Measurements from ENCODE around the gene ERICH4.
"Not testable (repeated sequence)": the region's sequence is repeated elsewhere in the genome, so short reads cannot be mapped to it uniquely, and the experiment has no call there.

Gene ERICH4, protein sequence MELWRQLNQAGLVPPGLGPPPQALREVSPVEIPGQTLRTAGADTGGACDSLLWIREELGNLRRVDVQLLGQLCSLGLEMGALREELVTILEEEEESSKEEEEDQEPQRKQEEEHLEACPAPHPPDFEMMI

GRCh38 chr19:41442473-41443355 is at the start of gene ERICH4:
Gene ERICH4, plus strand, starts transcription at chr19:41443156. Its CDS starts 14 bp downstream, at chr19:41443170.
- no peak for DNase-seq

DNA sequence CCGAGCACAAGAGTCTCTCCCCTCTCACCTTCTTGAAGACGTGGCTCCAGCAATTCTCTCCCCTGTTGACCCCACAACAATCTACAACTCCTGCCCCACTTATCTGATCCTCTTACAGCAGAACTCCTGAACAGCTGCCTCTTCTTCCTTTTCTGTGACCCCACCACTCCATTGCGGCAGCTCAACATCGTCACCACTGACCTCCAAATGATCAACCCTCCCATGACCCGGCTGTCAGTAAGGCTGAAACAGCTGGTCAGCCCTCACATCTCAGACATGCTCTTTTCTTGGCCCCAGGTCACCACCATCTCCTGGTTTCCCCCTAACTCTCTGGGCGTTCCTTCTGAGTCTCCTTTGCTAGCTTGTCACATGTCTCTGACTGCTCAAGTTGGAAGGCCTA is 47.6 kb upstream of the ERICH4 start:
- DNase-seq, result no peak

- peak; percentile 100 for DNase-seq
Measured at GRCh38 chr19:41397086-41398049, 45.6 kb upstream of the ERICH4 start, which contains the start of the genes BCKDHA and EXOSC5. Gene BCKDHA, plus strand, starts transcription at chr19:41397818. Its CDS starts 10 bp downstream, at chr19:41397828. Gene EXOSC5, minus strand, starts transcription at chr19:41397359. Its CDS starts 31 bp downstream, at chr19:41397328.

- no peak for DNase-seq
Measured at GRCh38 chr19:41398050-41398418, 44.9 kb upstream of the ERICH4 start.

- DNase-seq, result no peak
Measured at GRCh38 chr19:41398598-41398997, 44.4 kb upstream of the ERICH4 start.

DNA sequence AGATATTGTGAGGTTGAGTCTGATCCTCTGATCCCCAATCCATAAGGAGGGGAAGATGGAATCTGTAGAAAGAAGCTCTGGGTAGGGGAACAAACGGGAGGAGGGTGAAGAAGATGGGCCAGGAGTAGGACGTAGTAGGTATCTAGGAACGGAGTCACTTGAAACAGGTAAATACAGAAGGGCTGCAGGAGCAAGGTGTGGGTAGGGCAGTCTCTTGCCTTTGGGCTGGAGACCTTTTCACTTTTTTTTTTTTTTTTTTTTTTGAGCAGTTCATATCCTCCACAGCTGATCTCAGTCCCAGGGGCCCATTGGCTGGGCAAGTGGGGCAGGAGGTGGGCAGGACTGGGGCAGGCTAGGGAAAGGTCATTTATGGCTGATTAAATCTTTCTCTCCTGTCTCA is 43.9 kb upstream of the ERICH4 start:
- no peak for DNase-seq

- DNase-seq, result no peak
Measured at GRCh38 chr19:41399525-41399924, 43.4 kb upstream of the ERICH4 start.

DNA sequence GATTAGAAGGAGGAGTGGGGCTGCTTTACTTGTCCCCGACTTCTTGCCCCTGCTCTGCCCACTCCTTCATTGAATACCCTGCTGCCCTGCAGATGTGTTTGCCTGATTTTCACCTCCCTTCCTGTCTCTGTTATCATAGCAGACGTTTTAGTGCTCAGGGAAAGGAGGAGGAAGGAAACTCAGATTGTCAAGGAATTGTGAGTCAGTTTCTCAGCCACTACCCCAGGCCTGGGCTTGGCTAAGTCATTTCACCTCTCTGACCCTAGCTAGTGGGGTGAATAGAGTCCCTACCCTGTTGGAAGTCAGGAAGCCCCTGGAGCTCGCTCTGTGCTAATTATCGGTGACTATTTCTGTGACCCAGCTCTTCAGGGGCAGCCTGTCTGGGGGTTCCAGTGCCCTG is 41.5 kb upstream of the ERICH4 start:
- DNase-seq, result no peak

DNA sequence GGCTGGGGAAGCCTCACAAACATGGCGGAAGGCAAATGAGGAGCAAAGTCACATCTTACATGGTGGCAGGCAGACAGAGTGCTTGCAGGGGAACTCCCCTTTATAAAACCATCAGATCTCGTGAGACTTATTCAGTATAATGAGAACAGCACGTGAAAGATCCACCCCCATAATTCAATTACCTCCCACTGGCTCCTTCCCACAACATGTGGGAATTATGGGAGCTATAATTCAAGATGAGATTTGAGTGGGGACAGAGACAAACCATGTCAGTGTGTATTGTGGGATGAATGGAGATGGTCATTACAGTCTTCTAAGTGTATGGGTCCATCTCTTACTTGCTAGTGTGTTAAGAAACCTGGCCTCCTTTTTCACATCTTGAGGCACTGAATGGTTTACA is 40.9 kb upstream of the ERICH4 start:
- no peak for DNase-seq

- no peak for DNase-seq
Measured at GRCh38 chr19:41403181-41403970, 39.6 kb upstream of the ERICH4 start.

- DNase-seq, result no peak
Measured at GRCh38 chr19:41405776-41406175, 37.2 kb upstream of the ERICH4 start.

DNA sequence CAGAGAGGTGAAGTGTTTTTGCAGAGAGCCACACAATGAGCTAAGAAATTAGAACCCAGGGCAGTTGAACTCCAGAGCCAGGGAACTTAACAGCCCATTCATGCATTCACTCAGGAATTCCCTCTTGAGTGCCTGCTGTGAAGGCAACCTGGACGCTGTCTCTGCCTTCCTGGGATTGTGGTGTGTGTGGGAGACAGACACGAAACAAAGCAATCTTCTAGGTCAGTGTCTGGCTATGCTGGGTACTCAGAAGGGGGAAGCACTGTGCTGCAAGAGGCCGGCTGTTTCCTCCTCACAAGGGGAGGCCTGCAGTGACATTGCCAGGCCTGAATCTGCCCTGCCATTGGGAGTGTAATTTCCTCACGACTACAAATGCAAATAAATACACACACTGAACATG is 35.7 kb upstream of the ERICH4 start:
- no peak for DNase-seq

DNA sequence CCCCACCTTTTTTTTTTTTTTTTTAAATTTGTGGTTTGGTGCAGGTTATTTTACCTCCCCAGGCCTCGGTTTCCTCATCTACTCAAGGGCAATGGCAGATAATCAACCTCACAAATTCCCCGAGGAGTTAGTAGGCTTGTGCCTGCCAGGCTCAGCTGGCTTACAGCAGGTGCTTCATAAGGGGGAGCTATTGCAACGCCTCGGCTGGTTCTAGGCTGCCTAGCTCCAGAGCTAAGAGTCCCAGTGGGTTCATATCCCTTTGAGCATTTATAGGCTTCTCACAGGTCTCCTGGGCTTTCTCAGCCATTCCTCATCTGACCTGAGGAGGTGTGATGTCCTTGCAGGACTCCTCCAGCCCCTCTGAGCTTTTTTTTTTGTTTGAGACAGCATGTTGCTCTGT is 34.7 kb upstream of the ERICH4 start:
- DNase-seq, result no peak

GRCh38 chr19:41408846-41409245 is 34.1 kb upstream of the ERICH4 start:
- DNase-seq, result not testable (repeated sequence)

DNA sequence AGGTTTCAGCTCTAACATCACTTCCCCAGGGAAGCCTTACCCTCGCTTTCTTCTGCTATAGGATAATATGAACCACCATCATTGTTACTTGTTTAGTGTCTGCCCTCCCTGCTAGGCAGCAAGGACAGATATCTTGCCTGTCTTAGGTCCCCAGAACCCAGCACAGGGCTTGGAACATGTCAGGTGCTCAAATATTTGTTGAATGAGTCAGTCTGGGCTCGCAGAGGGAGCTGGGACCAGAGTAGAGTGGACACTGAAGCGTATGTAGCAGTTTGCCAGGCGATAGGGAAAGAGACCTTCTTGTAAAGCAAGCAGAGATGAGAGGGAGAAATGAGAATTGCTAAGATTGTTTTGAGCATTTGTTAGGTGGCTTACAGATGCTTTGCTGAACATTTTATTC is 33.7 kb upstream of the ERICH4 start:
- DNase-seq, result no peak

- no peak for DNase-seq
Measured at GRCh38 chr19:41410336-41411054, 32.5 kb upstream of the ERICH4 start.

DNA sequence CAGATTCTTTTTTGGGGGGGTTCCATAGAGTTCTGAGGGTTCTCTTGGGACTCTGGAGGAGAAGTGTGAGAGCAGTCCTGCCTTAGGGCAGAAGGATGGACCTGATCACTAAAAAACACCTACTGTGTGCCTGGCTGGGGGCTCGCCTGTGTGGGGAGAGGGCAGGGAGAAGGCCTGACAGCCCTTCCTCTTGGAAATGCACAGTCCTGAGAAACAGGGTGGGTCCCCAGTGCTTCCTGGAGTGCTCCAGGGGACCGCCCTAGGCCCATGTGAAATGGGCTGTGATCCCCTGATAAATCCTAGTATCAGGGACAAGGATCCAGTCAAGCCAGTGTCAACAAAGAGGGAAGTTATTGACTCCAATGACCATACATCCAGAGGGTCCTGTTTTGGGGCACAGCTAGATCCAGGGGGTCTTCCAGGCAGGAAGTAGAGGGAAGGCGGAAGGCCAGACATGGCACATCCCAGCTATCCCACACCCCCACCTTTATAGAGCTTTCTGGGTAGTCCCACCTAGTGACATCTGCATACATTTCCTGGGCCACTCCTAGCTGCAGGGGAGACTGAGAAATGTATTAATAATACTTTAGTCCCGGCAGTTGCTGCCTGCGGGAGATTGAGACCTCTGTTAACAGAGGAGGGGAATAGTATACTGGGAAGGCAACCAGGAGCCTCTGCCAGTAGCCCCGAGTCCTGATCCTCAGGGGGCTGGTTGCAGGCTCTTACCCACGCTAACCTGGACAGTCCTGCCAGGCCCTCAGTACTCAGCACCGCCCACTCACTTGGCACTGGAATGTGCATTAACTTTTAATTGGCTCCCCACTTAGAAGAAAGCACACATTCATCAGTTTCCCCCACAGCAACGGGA is 31.6 kb upstream of the ERICH4 start:
- no peak for DNase-seq

- DNase-seq, result no peak
Measured at GRCh38 chr19:41411968-41412265, 31.0 kb upstream of the ERICH4 start.

- DNase-seq, result no peak
Measured at GRCh38 chr19:41412953-41413352, 30.0 kb upstream of the ERICH4 start.

DNA sequence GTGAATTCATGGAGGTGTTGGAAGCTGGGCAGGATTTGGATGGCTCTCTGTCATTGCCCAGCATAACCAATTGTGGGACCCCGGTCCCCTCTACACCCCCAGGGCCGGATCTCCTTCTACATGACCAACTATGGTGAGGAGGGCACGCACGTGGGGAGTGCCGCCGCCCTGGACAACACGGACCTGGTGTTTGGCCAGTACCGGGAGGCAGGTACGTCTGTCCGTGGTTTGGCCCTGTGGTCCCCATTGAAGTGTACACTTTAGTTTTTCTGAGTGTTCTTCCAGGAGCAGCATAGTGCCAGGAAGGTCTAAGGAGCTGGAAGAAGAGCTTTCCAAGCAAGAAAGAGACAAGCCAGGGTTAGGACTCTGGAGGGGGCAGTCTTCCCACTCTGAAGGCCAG is 29.0 kb upstream of the ERICH4 start:
- no peak for DNase-seq

DNA sequence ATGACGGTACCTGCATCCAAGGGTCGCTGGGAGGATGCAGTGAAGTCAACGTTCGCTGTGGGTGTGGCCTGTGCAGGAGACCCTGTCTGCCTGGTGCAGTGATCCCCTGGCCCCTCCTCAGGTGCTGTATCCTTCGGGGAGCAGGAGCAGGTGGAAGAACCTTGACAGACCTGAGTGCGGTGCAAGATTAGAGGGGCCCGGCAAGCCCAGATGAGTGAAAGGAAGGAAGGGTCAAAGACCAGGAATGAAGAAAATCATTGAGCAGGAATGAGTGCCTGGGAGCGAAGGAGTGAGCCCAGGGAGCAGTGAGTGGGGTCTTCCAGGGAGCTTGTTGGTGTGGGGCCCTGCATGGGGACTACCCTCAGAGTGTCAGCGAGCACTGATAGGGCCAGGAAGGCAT is 28.5 kb upstream of the ERICH4 start:
- DNase-seq, result no peak

All from NCI-H748 treated with DMSO at 0.1 percent for 48 hours (cell line).